SK-N-SH treated with all-trans-retinoic acid at 6 μM for 48 hours (cell line): ENCODE data around the gene OR1G1.

ENCODE experiments used
- ATAC-seq: fragments of 200-7000 bp; cut with Tn5 transposase; 3 replicates; pipeline ENCODE4 v1.9.1; 2020; ENCODE audit warnings: mild to moderate bottlenecking, moderate library complexity
- ARNTL ChIP-seq: fragments of 450-650 bp; formaldehyde crosslinking; IDR thresholded peaks from 2 replicates; pipeline ENCODE4 v1.5.0; 2020; ENCODE audit warnings: low read depth, mild to moderate bottlenecking, moderate library complexity, borderline replicate concordance
- CREB5 ChIP-seq: fragments of 250-450 bp; sonication (Bioruptor Pico); IDR thresholded peaks from 2 replicates; pipeline ENCODE4 v1.5.1; 2020; ENCODE audit warnings: low read depth, mild to moderate bottlenecking, moderate library complexity
- CSDC2 ChIP-seq: fragments of 250-450 bp; sonication (Bioruptor Pico); IDR thresholded peaks from 2 replicates; pipeline ENCODE4 v1.5.0; 2020; ENCODE audit warnings: mild to moderate bottlenecking, moderate library complexity
- CSRNP3 ChIP-seq: fragments of 250-450 bp; sonication (Bioruptor Pico); IDR thresholded peaks from 2 replicates; pipeline ENCODE4 v1.5.1; 2021; ENCODE audit warnings: mild to moderate bottlenecking, moderate library complexity
- ESRRG ChIP-seq: fragments of 250-450 bp; sonication (Bioruptor Pico); IDR thresholded peaks from 2 replicates; pipeline ENCODE4 v1.6.1; 2021; ENCODE audit warnings: mild to moderate bottlenecking
- GLIS3 ChIP-seq: fragments of 250-450 bp; sonication (Bioruptor Pico); IDR thresholded peaks from 2 replicates; pipeline ENCODE4 v1.5.0; 2020; ENCODE audit warnings: mild to moderate bottlenecking, moderate library complexity
- OSR1 ChIP-seq: fragments of 250-450 bp; sonication (Bioruptor Pico); IDR thresholded peaks from 2 replicates; pipeline ENCODE4 v1.8.0; 2022; ENCODE audit warnings: moderate library complexity, mild to moderate bottlenecking, inconsistent platforms
- SNAI2 ChIP-seq: fragments of 250-450 bp; sonication (Bioruptor Pico); IDR thresholded peaks from 2 replicates; pipeline ENCODE4 v1.5.0; 2020; ENCODE audit warnings: mild to moderate bottlenecking, moderate library complexity
- TOX ChIP-seq: fragments of 250-450 bp; sonication (Bioruptor Pico); IDR thresholded peaks from 2 replicates; pipeline ENCODE4 v1.8.0; 2021; ENCODE audit warnings: mild to moderate bottlenecking, moderate library complexity, borderline replicate concordance
- ZC3H10 ChIP-seq: fragments of 250-450 bp; sonication (Bioruptor Pico); IDR thresholded peaks from 2 replicates; pipeline ENCODE4 v1.5.1; 2021; ENCODE audit warnings: mild to moderate bottlenecking, moderate library complexity
- ZFP30 ChIP-seq: fragments of 450-650 bp; formaldehyde crosslinking; IDR thresholded peaks from 2 replicates; pipeline ENCODE4 v1.5.0; 2022; ENCODE audit warnings: mild to moderate bottlenecking, moderate library complexity

Gene OR1G1

GRCh38 chr17:3104322-3104721 is 23.0 kb downstream of the OR1G1 start, which contains the start of gene OR1D2:
Gene OR1D2 (minus strand): TSS chr17:3104422. CDS start chr17:3092996, 11,426 bp downstream.
- ATAC-seq: no peak

More at GRCh38 chr17:3104322-3104721, 23.0 kb downstream of the OR1G1 start, which contains the start of gene OR1D2:
- TF ChIP-seq CSDC2 (CRISPR knock-in tag) (no peak), ZFP30 (no peak), ESRRG (CRISPR knock-in tag) (no peak), GLIS3 (CRISPR knock-in tag) (no peak), ARNTL (no peak), CSRNP3 (CRISPR knock-in tag) (no peak), ZC3H10 (CRISPR knock-in tag) (no peak), CREB5 (CRISPR knock-in tag) (no peak), SNAI2 (CRISPR knock-in tag) (no peak), TOX (CRISPR knock-in tag) (no peak), OSR1 (CRISPR knock-in tag) (no peak)
